ENCODE results near the gene DUSP2.

GRCh38 chr2:96112501-96113366 is 32.5 kb downstream of the DUSP2 start:
- TF ChIP-seq CTCF (conservative IDR thresholded peaks at IDR 0.05; ENCODE audit: low read depth, low read length) = no peak
- TF ChIP-seq EZH2 (IDR thresholded peaks at IDR 0.05; ENCODE audit: borderline replicate concordance, low read depth, low read length, poor library complexity, severe bottlenecking) = no peak
